Activated CD8-positive, alpha-beta T cell treated with anti-CD3 and anti-CD28 coated beads, Interleukin-2, amount 10 ng/mL, durations not matched to agents 7 days and 5 days (primary cell): ENCODE results near the gene RNF20. TPM values are rescaled to one million over a fixed set of nuclear protein-coding genes. Genes with fewer than 3 reads are reported as not detected.
"Not testable (repeated sequence)": the region's sequence is repeated elsewhere in the genome, so short reads cannot be mapped to it uniquely, and the experiment has no call there.

ENCODE experiments used
- ATAC-seq: fragments of 150-1000 bp; cut with Tn5 transposase; one replicate; pipeline ENCODE4 v1.10.0; 2021; ENCODE audit warnings: moderate library complexity
- CTCF ChIA-PET: fragments of 350-600 bp; sonication (Branson Sonifier 250); formaldehyde crosslinking; loops from one replicate; lab custom pipeline; 2021; ENCODE audit warnings: antibody characterized with exemption; lab: Charles Lee
- POLR2A ChIA-PET: fragments of 350-600 bp; sonication (Branson Sonifier 250); formaldehyde crosslinking; loops from one replicate; lab custom pipeline; 2021; ENCODE audit warnings: antibody characterized with exemption; lab: Charles Lee
- DNase-seq: peaks from one replicate; pipeline ENCODE4 v3.0.0-alpha.2; 2020
- H3K27ac Mint-ChIP-seq: one replicate; pipeline ENCODE4 v1.8.0; 2021; ENCODE audit warnings: mild to moderate bottlenecking, mixed read lengths
- H3K27me3 Mint-ChIP-seq: one replicate; pipeline ENCODE4 v1.8.0; 2021; ENCODE audit warnings: low read depth, mixed read lengths
- H3K36me3 Mint-ChIP-seq: one replicate; pipeline ENCODE4 v1.8.0; 2021; ENCODE audit warnings: low read depth, mixed read lengths
- H3K4me1 Mint-ChIP-seq: one replicate; pipeline ENCODE4 v1.8.0; 2021; ENCODE audit warnings: low read depth, mixed read lengths
- H3K4me3 Mint-ChIP-seq: one replicate; pipeline ENCODE4 v1.8.0; 2021; ENCODE audit warnings: mild to moderate bottlenecking, mixed read lengths
- H3K9me3 Mint-ChIP-seq: one replicate; pipeline ENCODE4 v1.8.0; 2022; ENCODE audit warnings: mixed read lengths; ENCODE audit not compliant: insufficient read depth
- total RNA-seq, 2 experiments: library from RNA; stranded (reverse); gene quantifications; one replicate each; pipeline ENCODE4 v1.2.3, GENCODE V29; 2021

The RNF20 gene
- total RNA-seq, 2 experiments from 2014 or later: 39.9 to 41.3 TPM

DNA sequence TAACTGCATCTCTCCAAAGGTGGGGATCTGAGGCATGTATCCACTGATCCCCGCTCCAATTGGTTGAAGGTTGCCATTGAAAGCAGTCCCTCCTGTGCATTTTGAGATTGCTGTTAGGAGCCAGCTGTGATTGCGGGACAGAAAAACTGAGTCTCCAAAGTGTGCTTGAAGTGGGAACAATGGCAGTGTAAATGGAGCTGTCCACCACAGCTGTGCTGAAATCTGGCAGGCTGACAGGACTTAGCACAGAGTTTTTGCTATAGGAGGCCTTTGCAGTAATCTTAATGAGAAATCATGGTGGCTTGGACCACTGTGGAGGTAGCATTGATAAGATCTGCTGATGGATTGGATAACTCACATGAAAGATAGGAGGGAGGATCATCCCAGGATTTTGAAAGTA is 3.3 kb downstream of the RNF20 start:
- Mint-ChIP-seq H3K4me3 (no peak overlapping the region), H3K27ac (no peak overlapping the region), H3K36me3 (peaks cover 12% of the 10 kb centered on the region), H3K9me3 (no peaks in the 10 kb centered on the region), H3K4me1 (peaks cover 25% of the 10 kb centered on the region), H3K27me3 (no peaks in the 10 kb centered on the region)
- ChIA-PET CTCF (interaction anchor here (0.7 kb wide), 1 partner anchor 30 kb away, joined by 3 read pairs; no protein-coding TSS in a partner anchor), POLR2A (no interaction called here)
- ATAC-seq (no peak), DNase-seq (peak; percentile 52)

DNA sequence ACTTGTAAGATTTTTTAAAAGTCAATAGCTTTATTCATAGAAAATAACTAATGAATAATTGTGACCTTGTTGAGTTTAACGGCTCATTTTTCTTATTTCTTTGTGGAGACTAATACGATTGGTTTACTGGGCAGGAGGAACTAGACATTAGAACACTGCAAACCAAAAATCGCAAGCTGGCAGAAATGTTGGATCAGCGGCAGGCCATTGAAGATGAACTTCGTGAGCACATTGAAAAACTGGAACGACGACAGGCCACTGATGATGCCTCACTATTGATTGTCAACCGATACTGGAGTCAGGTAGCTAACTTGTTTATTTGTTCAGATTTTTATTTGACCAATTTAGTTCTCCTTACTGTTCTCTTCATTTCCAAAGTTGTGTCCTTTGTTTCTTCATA is 6.4 kb downstream of the RNF20 start:
- ChIA-PET CTCF (interaction anchor here (1.2 to 1.3 kb wide), 2 partner anchors 11 to 81 kb away, joined by 3 read pairs; no protein-coding TSS in a partner anchor), POLR2A (no interaction called here)
- H3K27ac Mint-ChIP-seq: no peak overlapping the region
- H3K27me3 Mint-ChIP-seq: no peaks in the 10 kb centered on the region
- ATAC-seq (no peak), DNase-seq (no peak)
- H3K4me1 Mint-ChIP-seq: peaks cover 13% of the 10 kb centered on the region
- no peak overlapping the region for H3K4me3 Mint-ChIP-seq
- peaks cover 17% of the 10 kb centered on the region for H3K36me3 Mint-ChIP-seq
- no peaks in the 10 kb centered on the region for H3K9me3 Mint-ChIP-seq

DNA sequence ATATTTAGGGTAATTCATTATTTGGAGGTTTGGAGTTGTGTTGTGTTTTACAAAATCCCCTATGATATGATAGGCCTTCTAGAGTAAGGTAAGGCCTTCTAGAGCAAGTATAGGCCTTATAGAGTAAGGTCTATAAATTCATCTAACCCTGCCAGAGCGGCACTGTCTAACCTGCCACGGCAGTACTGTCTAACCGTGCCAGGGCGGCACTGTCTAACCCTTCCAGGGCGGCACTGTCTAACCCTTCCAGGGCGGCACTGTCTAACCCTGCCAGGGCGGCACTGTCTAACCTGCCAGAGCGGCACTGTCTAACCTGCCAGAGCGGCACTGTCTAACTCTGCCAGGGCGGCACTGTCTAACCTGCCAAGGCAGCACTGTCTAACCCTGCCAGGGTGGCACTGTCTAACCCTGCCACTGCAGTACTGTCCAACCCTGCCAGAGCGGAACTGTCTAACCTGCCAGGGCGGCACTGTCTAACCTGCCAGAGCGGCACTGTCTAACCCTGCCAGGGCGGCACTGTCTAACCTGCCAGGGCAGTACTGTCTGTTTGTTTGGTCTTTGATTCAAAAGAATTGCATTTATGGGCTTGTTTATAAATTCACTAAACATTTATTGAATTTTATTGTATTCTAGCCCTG is 9.6 kb downstream of the RNF20 start:
- peaks cover 30% of the 10 kb centered on the region for H3K36me3 Mint-ChIP-seq
- DNase-seq (no peak), ATAC-seq (no peak)
- H3K4me3 Mint-ChIP-seq: no peak overlapping the region
- H3K4me1 Mint-ChIP-seq: no peaks in the 10 kb centered on the region
- H3K9me3 Mint-ChIP-seq: no peaks in the 10 kb centered on the region
- CTCF ChIA-PET: interaction anchor here (1.1 kb wide), 1 partner anchor 24 kb away, joined by 5 read pairs; no protein-coding TSS in a partner anchor
- no peak overlapping the region for H3K27ac Mint-ChIP-seq
- no peaks in the 10 kb centered on the region for H3K27me3 Mint-ChIP-seq
- POLR2A ChIA-PET: no interaction called here

DNA sequence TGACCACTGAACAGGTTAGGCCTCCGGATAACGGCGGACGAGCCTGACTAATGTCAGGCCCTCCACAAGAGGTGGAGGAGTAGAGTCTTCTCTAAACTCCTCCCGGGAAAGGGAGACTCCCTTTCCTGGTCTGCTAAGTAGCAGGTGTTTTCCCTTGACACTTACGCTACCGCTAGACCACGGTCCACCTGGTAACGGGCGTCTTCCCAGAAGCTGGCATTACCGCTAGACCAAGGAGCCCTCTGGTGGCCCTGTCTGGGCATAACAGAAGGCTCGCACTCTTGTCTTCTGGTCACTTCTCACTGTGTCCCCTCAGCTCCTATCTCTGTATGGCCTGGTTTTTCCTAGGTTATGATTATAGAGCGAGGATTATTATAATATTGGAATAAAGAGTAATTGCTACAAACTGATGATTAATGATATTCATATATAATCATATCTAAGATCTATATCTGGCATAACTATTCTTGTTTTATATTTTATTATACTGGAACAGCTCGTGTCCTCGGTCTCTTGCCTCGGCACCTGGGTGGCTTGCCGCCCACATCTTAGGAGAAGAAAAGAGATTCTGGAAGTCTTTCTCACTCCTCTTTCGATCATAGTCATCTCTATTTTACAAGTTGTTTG is 15.9 kb downstream of the RNF20 start:
- peaks cover 73% of the 10 kb centered on the region for H3K36me3 Mint-ChIP-seq
- CTCF ChIA-PET, DNase-seq, POLR2A ChIA-PET, H3K9me3 Mint-ChIP-seq, H3K27ac Mint-ChIP-seq, H3K27me3 Mint-ChIP-seq, H3K4me3 Mint-ChIP-seq, ATAC-seq, H3K4me1 Mint-ChIP-seq: not testable (repeated sequence)

DNA sequence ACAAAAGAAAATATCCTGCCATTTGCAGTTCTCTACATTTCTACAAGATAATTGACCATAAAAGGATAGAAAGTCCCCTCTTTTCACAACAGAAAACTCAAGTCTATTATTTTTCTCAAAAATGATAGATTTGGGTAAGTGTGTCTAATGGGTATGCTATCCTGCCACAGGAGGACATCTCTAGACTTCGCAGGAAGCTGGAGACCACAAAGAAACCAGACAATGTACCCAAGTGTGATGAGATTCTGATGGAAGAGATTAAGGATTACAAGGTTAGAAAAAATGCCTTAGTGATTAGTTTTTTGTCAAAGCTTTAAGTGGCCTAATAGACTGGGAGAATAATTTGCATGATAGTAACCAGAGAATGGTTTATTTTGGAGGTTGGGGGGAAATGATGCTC is 28.1 kb downstream of the RNF20 start:
- peaks cover 4% of the 10 kb centered on the region for H3K9me3 Mint-ChIP-seq
- ATAC-seq (no peak), DNase-seq (no peak)
- POLR2A ChIA-PET: no interaction called here
- H3K4me1 Mint-ChIP-seq: peaks cover 14% of the 10 kb centered on the region
- H3K4me3 Mint-ChIP-seq: no peak overlapping the region
- H3K36me3 Mint-ChIP-seq: peaks cover 79% of the 10 kb centered on the region
- H3K27ac Mint-ChIP-seq: no peak overlapping the region
- CTCF ChIA-PET: interaction anchor here (1.4 kb wide), 2 partner anchors 10 to 14 kb away, joined by 3 read pairs; no protein-coding TSS in a partner anchor
- no peaks in the 10 kb centered on the region for H3K27me3 Mint-ChIP-seq

DNA sequence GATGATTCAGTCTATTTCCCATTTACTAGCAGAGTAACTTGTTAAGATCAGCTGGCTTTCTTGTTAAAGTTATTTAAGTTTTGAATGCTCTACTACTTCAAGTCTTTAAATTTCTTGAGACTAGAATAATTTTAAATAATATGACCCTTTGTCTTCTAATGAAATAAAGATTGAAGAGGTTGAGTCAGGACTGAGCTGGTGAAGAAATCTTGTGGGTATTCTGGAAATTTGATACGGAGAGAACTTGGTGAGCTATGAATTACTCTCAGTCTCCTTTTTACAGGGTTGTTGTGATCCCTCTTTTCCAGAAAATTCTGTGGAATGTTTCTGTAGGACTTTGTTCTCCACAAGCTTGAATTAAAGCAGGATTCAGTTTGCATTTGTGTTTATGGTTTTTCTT is 29.3 kb downstream of the RNF20 start:
- H3K36me3 Mint-ChIP-seq: peaks cover 71% of the 10 kb centered on the region
- ChIA-PET CTCF (interaction anchor here (0.9 kb wide), 1 partner anchor 11 kb away, joined by 3 read pairs; no protein-coding TSS in a partner anchor), POLR2A (interaction anchor here (1.5 kb wide), 1 partner anchor 17 kb away, joined by 3 read pairs; no protein-coding TSS in a partner anchor)
- peaks cover 4% of the 10 kb centered on the region for H3K9me3 Mint-ChIP-seq
- no peak overlapping the region for H3K4me3 Mint-ChIP-seq
- no peak overlapping the region for H3K27ac Mint-ChIP-seq
- no peak for DNase-seq
- H3K4me1 Mint-ChIP-seq: peaks cover 16% of the 10 kb centered on the region
- ATAC-seq: no peak
- H3K27me3 Mint-ChIP-seq: no peaks in the 10 kb centered on the region

DNA sequence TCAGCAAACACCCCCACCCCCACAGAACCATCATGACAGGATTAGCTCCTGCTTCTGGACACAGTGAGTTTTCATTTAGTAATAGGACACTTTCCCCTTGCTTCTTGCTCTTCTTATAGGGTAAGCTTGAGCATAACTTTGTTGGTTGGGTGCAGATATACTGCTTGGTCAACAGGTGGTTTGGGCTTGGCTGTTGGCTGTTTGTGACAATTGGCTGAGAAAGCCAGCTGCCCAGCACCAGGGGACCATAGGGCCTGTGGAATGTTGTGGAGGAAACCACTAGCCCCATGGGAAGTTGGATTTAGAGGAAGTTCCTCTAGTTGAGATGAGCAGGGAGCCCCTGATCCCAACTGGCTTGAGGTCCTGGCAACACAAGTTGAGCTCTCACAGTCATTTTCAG is 30.6 kb downstream of the RNF20 start:
- Mint-ChIP-seq H3K27me3 (no peaks in the 10 kb centered on the region), H3K36me3 (peaks cover 58% of the 10 kb centered on the region), H3K4me1 (peaks cover 16% of the 10 kb centered on the region), H3K4me3 (no peak overlapping the region), H3K27ac (no peak overlapping the region), H3K9me3 (no peaks in the 10 kb centered on the region)
- POLR2A ChIA-PET: no interaction called here
- ATAC-seq: no peak
- CTCF ChIA-PET: interaction anchor here (1.4 kb wide), 1 partner anchor 176 kb away, joined by 3 read pairs; no protein-coding TSS in a partner anchor
- DNase-seq: no peak

DNA sequence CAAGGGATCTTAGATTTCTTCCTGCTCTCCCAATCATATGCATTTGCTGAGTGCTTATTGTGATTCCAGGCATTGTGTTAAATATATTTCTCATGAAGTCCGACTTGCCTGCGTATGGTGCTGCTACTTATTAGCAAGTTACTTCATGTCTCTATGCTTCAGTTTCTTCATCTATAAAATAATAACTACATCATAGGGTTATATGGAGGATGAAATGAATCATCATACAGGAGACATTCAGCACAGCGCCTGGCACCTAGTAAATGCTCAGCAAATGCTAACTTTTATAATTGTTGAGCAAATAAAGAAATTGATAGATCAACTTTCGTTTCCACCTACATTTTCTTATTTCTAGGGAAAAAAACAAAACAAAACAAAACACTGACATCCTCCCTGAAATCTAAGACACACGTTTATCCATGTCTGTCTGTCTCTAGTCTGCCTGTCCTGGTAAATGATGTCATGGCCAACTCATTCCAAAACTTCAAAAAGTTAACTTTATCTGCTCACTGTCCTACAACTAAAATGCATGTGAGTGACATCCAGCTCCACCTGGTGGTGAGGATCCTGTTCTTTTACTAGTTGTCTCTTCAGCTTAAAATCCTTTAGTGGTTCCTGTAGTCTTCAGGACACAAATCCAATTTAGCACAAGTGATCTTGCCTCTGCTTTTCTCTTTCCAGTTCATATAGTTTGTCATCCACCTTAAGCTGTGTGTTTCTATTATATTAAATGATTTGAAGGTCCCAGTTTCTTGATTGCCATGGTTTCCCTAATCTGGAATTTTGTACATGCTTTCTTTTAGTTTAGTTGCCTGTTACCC is 33.5 kb downstream of the RNF20 start:
- Mint-ChIP-seq H3K27ac (no peak overlapping the region), H3K4me1 (peaks cover 28% of the 10 kb centered on the region), H3K36me3 (peaks cover 37% of the 10 kb centered on the region), H3K9me3 (no peaks in the 10 kb centered on the region), H3K27me3 (no peaks in the 10 kb centered on the region), H3K4me3 (no peak overlapping the region)
- ATAC-seq (no peak), DNase-seq (peak; percentile 43)
- ChIA-PET POLR2A (no interaction called here), CTCF (interaction anchor here (1.0 to 1.4 kb wide), 8 partner anchors 10 to 126 kb away, joined by 3 to 7 read pairs (median 5); no protein-coding TSS in a partner anchor)

DNA sequence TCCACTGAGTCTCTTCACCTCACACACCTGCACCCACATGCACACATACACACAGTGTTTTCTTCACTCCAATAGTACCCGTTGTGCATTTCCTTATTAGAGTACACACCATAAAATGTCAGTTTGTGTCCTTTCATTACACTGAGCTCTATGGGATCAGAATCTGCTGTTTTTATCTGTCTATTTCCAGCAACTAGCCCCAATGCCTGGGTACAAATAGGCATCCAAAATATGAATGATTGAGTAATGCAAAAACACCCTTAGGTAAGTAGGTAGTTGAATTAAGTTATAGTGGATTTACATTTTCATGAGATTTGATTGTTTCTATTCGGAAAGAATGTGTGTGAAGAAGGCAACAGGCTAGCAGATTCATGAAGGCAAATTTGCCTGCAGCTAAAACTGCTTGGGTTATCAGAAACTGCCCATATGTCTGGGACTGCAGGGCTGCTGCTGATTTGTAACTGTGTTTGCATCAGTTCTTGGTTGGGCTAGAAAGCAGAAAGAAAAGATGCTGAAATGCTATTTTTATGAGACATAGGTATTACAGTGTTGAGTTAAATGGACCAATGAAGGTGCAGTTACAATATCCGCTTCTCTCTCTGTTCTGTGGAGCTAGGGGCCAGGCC is 34.2 kb downstream of the RNF20 start:
- POLR2A ChIA-PET: no interaction called here
- H3K27ac Mint-ChIP-seq: no peak overlapping the region
- H3K4me3 Mint-ChIP-seq: no peak overlapping the region
- no peaks in the 10 kb centered on the region for H3K27me3 Mint-ChIP-seq
- CTCF ChIA-PET: interaction anchor here (1.0 to 1.4 kb wide), 8 partner anchors 11 to 127 kb away, joined by 3 to 7 read pairs (median 5); no protein-coding TSS in a partner anchor
- H3K4me1 Mint-ChIP-seq: peaks cover 33% of the 10 kb centered on the region
- ATAC-seq (no peak), DNase-seq (no peak)
- no peaks in the 10 kb centered on the region for H3K9me3 Mint-ChIP-seq
- H3K36me3 Mint-ChIP-seq: peaks cover 30% of the 10 kb centered on the region

DNA sequence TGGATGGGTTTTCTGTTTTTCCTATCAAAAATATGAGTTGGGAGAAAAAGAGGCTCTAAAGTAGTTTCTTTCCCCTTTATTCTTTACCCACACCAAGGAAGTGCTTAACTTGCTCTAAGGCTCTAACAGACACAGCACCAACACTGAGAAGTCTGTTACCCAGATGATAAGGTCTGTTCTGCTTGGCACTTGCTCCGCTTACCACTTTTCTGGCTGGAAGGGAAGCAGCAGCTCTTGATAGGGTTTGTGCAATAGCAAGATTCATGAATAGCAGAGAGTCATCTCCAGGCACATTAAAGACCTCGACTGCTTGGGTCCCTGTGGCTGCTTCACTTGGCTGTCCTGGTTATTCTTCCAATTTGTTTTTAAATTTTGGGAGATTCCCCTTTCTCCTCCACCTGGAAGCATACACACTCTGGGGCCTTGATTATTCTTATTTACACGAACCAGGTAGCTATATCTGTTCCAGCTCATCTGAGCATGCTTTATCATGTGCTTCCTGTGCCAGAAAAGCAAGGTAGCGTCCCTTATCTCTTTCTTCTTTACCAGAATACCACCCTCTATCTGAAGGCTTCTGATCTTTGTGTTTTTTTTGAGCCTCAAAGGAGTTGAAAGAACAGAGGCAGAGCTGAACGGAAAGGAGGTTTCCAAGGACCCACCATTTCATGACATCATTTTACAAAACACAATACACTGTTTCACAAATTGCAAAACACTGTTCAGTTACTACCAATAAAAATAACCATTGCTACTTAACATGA is 36.3 kb downstream of the RNF20 start:
- peaks cover 19% of the 10 kb centered on the region for H3K36me3 Mint-ChIP-seq
- H3K27me3 Mint-ChIP-seq: no peaks in the 10 kb centered on the region
- CTCF ChIA-PET: interaction anchor here (1.9 kb wide), 1 partner anchor 40 kb away, joined by 4 read pairs; no protein-coding TSS in a partner anchor
- DNase-seq (no peak), ATAC-seq (peak; percentile 77)
- H3K4me1 Mint-ChIP-seq: peaks cover 45% of the 10 kb centered on the region
- H3K27ac Mint-ChIP-seq: peak overlapping the region; percentile 75
- no peaks in the 10 kb centered on the region for H3K9me3 Mint-ChIP-seq
- POLR2A ChIA-PET: no interaction called here
- no peak overlapping the region for H3K4me3 Mint-ChIP-seq
